Hepatocyte (in vitro differentiated cells): ENCODE data around the gene PNN.

Experiments used
- EZH2 ChIP-seq: fragments of 200-600 bp; sonication (generic); IDR thresholded peaks from 2 replicates; pipeline ENCODE4 v1.6.1; 2016; ENCODE audit warnings: antibody characterized with exemption, mild to moderate bottlenecking, borderline replicate concordance
- TF ChIP-seq, protein P1 (sequence below): fragments of 200-600 bp; sonication (generic); IDR thresholded peaks from 2 replicates; pipeline ENCODE4 v1.5.1; 2016; ENCODE audit warnings: antibody characterized with exemption, mild to moderate bottlenecking; ENCODE audit not compliant: poor library complexity

DNA sequence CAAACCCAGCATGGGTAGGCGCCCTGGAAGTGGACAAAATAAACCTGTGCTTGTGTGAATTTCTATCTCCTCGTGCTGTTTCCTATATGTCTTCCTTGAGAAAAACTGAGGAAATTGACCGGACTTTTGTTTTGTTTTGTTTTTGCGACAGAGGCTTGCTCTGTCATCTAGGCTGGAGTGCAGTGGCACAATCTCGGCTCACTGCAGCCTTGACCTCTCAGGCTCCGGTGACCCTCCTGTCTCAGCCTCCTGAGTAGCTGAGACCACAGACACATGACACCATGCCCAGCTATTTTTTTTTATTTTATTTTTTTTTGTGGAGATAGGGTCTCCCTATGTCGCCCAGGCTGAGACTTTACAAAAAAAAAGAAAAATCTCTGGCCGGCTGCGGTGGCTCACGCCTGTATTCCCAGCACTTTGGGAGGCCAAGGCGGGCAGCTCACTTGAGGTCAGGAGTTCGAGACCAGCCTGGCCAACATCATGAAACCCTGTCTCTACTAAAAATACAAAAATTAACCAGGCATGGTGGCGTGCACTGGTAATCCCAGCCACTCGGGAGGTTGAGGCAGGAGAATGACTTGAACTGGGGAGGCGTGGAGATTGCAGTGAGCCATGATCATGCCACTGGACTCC, 36.2 kb downstream of the PNN start:
- no peak for TF ChIP-seq EZH2
- TF ChIP-seq, protein P1, sequence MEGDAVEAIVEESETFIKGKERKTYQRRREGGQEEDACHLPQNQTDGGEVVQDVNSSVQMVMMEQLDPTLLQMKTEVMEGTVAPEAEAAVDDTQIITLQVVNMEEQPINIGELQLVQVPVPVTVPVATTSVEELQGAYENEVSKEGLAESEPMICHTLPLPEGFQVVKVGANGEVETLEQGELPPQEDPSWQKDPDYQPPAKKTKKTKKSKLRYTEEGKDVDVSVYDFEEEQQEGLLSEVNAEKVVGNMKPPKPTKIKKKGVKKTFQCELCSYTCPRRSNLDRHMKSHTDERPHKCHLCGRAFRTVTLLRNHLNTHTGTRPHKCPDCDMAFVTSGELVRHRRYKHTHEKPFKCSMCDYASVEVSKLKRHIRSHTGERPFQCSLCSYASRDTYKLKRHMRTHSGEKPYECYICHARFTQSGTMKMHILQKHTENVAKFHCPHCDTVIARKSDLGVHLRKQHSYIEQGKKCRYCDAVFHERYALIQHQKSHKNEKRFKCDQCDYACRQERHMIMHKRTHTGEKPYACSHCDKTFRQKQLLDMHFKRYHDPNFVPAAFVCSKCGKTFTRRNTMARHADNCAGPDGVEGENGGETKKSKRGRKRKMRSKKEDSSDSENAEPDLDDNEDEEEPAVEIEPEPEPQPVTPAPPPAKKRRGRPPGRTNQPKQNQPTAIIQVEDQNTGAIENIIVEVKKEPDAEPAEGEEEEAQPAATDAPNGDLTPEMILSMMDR = no peak
